Prostate gland (tissue), 2 donors: Measurements from ENCODE around the gene PCDHGB3.

ENCODE experiments used
- CTCF ChIP-seq, 4 experiments: fragments of 200-600 bp in 2 of 4; fragments of 450-650 bp in 2 of 4; sonication (generic) in 2 of 4; IDR thresholded peaks; 1 replicate in 3 of 4; 2 replicates in 1 of 4; pipeline ENCODE4 v1.5.1; 2016 to 2019; ENCODE audit warnings: antibody characterized with exemption in 4 of 4, mild to moderate bottlenecking in 2 of 4, moderate library complexity in 2 of 4
- POLR2AphosphoS5 ChIP-seq: sonication (generic); formaldehyde crosslinking; IDR thresholded peaks from one replicate; pipeline ENCODE4 v1.6.1; 2017; ENCODE audit warnings: antibody characterized with exemption

- no peak for TF ChIP-seq POLR2AphosphoS5
- peak in 2 of 4 experiments; percentile 16 to 29 for TF ChIP-seq CTCF (IDR thresholded peaks at IDR 0.05)
These were observed 20.0 kb upstream of the PCDHGB3 start, which contains the start of gene PCDHGB1 for GRCh38 chr5:141349917-141350619.
